ENCODE results near the gene XYLT2. TPM values are rescaled to one million over a fixed set of nuclear protein-coding genes. Genes with fewer than 3 reads are reported as not detected.
A peak's percentile ranks its signal among the peaks of the same experiment; 100 is the strongest.

Gene XYLT2
- total and polyA plus RNA-seq, 2 of the 13 experiments (the other 11 are each of a cell fraction or from before 2014, with no cell fraction given), result 17.0 to 22.1 TPM

DNA sequence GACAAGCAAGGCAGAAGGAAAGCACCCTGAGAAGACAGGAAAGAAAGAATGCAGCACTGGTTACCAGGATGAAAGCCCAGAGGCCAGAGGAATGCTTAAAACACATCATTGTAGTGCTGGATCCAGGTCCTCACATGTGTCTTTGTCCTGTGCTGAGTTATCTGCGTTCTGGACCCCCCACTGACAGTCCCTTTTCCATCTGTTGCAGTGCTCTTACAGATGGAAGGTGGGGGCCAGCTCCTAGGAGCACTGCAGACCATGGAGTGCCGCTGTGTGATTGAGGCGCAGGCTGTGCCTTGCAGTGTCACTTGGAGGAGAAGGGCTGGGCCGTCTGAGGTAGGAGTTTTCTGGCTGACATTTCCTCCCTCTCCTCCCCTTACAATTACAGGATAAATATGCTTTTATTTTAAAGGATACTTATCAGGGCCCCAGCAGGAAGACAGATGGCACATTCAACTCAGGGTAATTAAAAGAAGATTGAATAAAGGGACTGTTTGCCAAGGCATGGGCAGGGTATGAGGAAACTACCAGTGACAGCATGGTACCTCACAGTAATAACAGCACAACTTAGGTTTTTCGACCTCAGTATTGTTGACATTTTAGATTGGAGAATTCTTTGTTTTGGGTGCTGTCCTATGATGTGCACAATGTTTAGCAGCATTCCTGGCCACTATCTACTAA, 30.1 kb downstream of the XYLT2 start:
- intact Hi-C loops (cut with micrococcal nuclease; ENCODE audit: unreplicated experiment) (no loop called here), in situ Hi-C loops (cut with HindIII; ENCODE audit: extremely low pct_ligation_motif_present, low pct_unique_long_range_greater_than_20kb) (no loop called here)
- Histone ChIP-seq H3K36me3 (replicated peaks in 1 of 2; ENCODE audit: control insufficient read depth in 1 of 2, insufficient read depth in 2 of 2, low read length in 2 of 2) (peaks cover 7 to 28% of the 10 kb centered on the region in 2 experiments), H3K79me2 (ENCODE audit: insufficient read depth, low read length) (peaks cover 24% of the 10 kb centered on the region), H4K20me1 (ENCODE audit: insufficient read depth, low read length) (no peaks in the 10 kb centered on the region), H2AFZ (ENCODE audit: low read length) (no peak overlapping the region), H3K4me3 (replicated peaks in 1 of 3; ENCODE audit: insufficient read depth in 1 of 3, low read depth in 2 of 3, low read length in 3 of 3) (no peak overlapping the region), H3K27me3 (ENCODE audit: control insufficient read depth in 1 of 2, insufficient read depth in 2 of 2, low read length in 2 of 2) (no peaks in the 10 kb centered on the region; a peak in 1 of 5 replicates), H3K4me1 (ENCODE audit: insufficient read depth, low read length) (peaks cover 20% of the 10 kb centered on the region), H3K9ac (ENCODE audit: insufficient read depth, low read depth, low read length) (no peak overlapping the region), H3K4me2 (ENCODE audit: low read depth, low read length) (no peak overlapping the region), H3K27ac (ENCODE audit: extremely low read length, insufficient read depth, low read length) (no peak overlapping the region), H3K9me3 (ENCODE audit: low read length) (no peaks in the 10 kb centered on the region)
- ChIA-PET CTCF (ENCODE audit: low intra/inter-chr PET ratio, low total read pairs) (no interaction called here), POLR2A (no interaction called here)
- ATAC-seq, result no peak
- TF ChIP-seq RNF2 (conservative IDR thresholded peaks at IDR 0.05; ENCODE audit: low read depth) (no peak), ZNF430 (CRISPR knock-in tag; IDR thresholded peaks at IDR 0.05) (no peak), YEATS4 (CRISPR knock-in tag; IDR thresholded peaks at IDR 0.05; ENCODE audit: borderline replicate concordance) (no peak)
- FAIRE-seq, result no peak
- DNase-seq (ENCODE audit: low spot score), result no peak
- BruUV-seq (replicated peaks), result no TSS peak
- WGBS (ENCODE audit: low lambda C conversion rate), result 86% methylated on average over 5 of the region's 5 CpGs

DNA sequence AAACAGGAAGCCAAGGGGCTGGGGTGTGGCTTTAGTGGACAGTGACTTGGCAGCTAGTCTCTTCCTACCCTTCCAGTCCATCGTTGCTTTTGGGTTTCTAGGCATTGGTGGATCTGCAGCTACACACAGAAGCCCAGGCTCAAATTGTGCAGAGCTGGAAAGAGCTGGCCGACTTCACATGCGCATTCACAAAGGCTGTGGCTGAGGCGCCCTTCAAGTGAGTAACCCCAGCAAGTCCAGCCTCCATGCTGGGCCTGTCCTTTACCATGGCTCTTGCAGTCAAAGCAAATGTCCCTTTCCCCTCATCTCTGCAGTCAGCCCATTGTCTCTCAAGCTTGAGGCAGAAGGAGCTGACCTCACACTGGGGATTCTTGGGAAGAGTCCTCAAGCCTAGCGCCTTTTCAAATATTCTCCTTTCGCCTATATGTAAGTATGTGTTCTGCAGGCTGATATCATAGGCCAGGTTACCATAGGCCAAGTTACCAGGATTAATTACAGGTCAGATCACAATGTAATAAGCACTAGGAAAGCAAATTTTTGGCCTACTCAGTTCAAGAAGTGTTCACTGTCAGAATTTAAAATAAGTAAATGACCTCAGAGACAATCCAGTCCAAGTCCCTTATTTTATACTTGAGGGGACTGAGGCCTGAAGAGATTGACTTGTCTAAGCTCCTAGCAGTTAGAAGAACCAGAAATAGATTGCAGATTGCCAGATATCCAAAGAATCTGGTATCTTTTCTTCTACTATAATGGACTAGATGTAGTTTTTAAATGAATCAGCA, 33.6 kb downstream of the XYLT2 start:
- H3K79me2 ChIP-seq (ENCODE audit: insufficient read depth, low read length), result no peaks in the 10 kb centered on the region
- in situ Hi-C loops (cut with HindIII; ENCODE audit: extremely low pct_ligation_motif_present, low pct_unique_long_range_greater_than_20kb) (no loop called here), intact Hi-C loops (cut with micrococcal nuclease; ENCODE audit: unreplicated experiment) (no loop called here)
- TF ChIP-seq POLR2A (IDR thresholded peaks at IDR 0.05; ENCODE audit: insufficient read depth in 1 of 2, low read depth in 2 of 2, low read length in 2 of 2) (0 out of 4 replicates have a peak, but pooled peaks of 1 of the 2 experiments have one; percentile 19), U2AF1 (optimal IDR thresholded peaks at IDR 0.05; ENCODE audit: low read depth, low read length) (no peak), POLR2AphosphoS2 (IDR thresholded peaks at IDR 0.05; ENCODE audit: low read depth, low read length) (peak; percentile 16; the same call in 1 of the 2 replicates), REXO4 (CRISPR knock-in tag; IDR thresholded peaks at IDR 0.05; ENCODE audit: borderline replicate concordance) (no peak)
- H2AFZ ChIP-seq (ENCODE audit: low read length), result no peak overlapping the region
- CTCF ChIA-PET (ENCODE audit: low intra/inter-chr PET ratio, low total read pairs), result no interaction called here
- 0 out of 2 replicates have a peak, but pooled peaks cover 3% of the 10 kb centered on the region for H4K20me1 ChIP-seq (ENCODE audit: insufficient read depth, low read length)
- DNase-seq (ENCODE audit: low spot score) (no peak), ATAC-seq (peak; percentile 6; the same call in 2 of the 3 replicates), FAIRE-seq (no peak)
- H3K4me1 ChIP-seq (ENCODE audit: insufficient read depth, low read length), result no peaks in the 10 kb centered on the region
- no peak overlapping the region for H3K9ac ChIP-seq (ENCODE audit: insufficient read depth, low read depth, low read length)
- no peak overlapping the region for H3K27ac ChIP-seq (ENCODE audit: extremely low read length, insufficient read depth, low read length)
- H3K9me3 ChIP-seq (ENCODE audit: low read length), result no peaks in the 10 kb centered on the region
- H3K36me3 ChIP-seq (replicated peaks in 1 of 2; ENCODE audit: control insufficient read depth in 1 of 2, insufficient read depth in 2 of 2, low read length in 2 of 2), result peaks cover 30 to 61% of the 10 kb centered on the region in 2 experiments
- BruUV-seq (replicated peaks), result no TSS peak
- H3K4me2 ChIP-seq (ENCODE audit: low read depth, low read length), result no peak overlapping the region
- no peaks in the 10 kb centered on the region for H3K27me3 ChIP-seq (ENCODE audit: control insufficient read depth in 1 of 2, insufficient read depth in 2 of 2, low read length in 2 of 2)
- 96% methylated on average over 6 of the region's 6 CpGs for WGBS (ENCODE audit: low lambda C conversion rate)
- H3K4me3 ChIP-seq (replicated peaks in 1 of 3; ENCODE audit: insufficient read depth in 1 of 3, low read depth in 2 of 3, low read length in 3 of 3), result no peak overlapping the region
- POLR2A ChIA-PET, result interaction anchor here (0.8 to 2.5 kb wide), 4 partner anchors 10 to 18 kb away, joined by 3 to 10 read pairs (median 4); partner anchors contain the start of gene LRRC59

Data from HepG2 (cell line).